ENCODE measurements around the gene LSM14A.
"Not testable (repeated sequence)": the region's sequence is repeated elsewhere in the genome, so short reads cannot be mapped to it uniquely, and the experiment has no call there.

Gene LSM14A

GRCh38 chr19:34213283-34213682, 41.0 kb downstream of the LSM14A start:
- DNase-seq (ENCODE audit: insufficient read length, low spot score), result no peak
- TF ChIP-seq POU2F2 (IDR thresholded peaks at IDR 0.05; ENCODE audit: low read depth, low read length), result no peak
- TF ChIP-seq SPI1 (IDR thresholded peaks at IDR 0.05; ENCODE audit: low read depth, low read length), result no peak
- TF ChIP-seq POLR2AphosphoS5 (IDR thresholded peaks at IDR 0.05; ENCODE audit: low read depth, low read length), result no peak
- no peak for TF ChIP-seq TAF1 (IDR thresholded peaks at IDR 0.05; ENCODE audit: low read depth, low read length)
- no peak for TF ChIP-seq POLR2A (IDR thresholded peaks at IDR 0.05; ENCODE audit: low read depth, low read length)
- no peak for TF ChIP-seq PAX5 (IDR thresholded peaks at IDR 0.05; ENCODE audit: insufficient read depth, low read length, severe bottlenecking)
- no peak for FAIRE-seq

GRCh38 chr19:34214040-34214439, 41.7 kb downstream of the LSM14A start:
- DNase-seq (ENCODE audit: insufficient read length, low spot score) (no peak), FAIRE-seq (no peak)
- TF ChIP-seq SPI1 (IDR thresholded peaks at IDR 0.05; ENCODE audit: low read depth, low read length) (no peak), TAF1 (IDR thresholded peaks at IDR 0.05; ENCODE audit: low read depth, low read length) (no peak), POU2F2 (IDR thresholded peaks at IDR 0.05; ENCODE audit: low read depth, low read length) (no peak), PAX5 (IDR thresholded peaks at IDR 0.05; ENCODE audit: insufficient read depth, low read length, severe bottlenecking) (no peak), POLR2A (IDR thresholded peaks at IDR 0.05; ENCODE audit: low read depth, low read length) (no peak), POLR2AphosphoS5 (IDR thresholded peaks at IDR 0.05; ENCODE audit: low read depth, low read length) (no peak)

GRCh38 chr19:34215006-34215665, 42.8 kb downstream of the LSM14A start:
- FAIRE-seq, result no peak
- DNase-seq (ENCODE audit: insufficient read length, low spot score), result no peak
- TF ChIP-seq POLR2A (IDR thresholded peaks at IDR 0.05; ENCODE audit: low read depth, low read length) (no peak), SPI1 (IDR thresholded peaks at IDR 0.05; ENCODE audit: low read depth, low read length) (no peak), TAF1 (IDR thresholded peaks at IDR 0.05; ENCODE audit: low read depth, low read length) (no peak), PAX5 (IDR thresholded peaks at IDR 0.05; ENCODE audit: insufficient read depth, low read length, severe bottlenecking) (no peak), POLR2AphosphoS5 (IDR thresholded peaks at IDR 0.05; ENCODE audit: low read depth, low read length) (no peak), POU2F2 (IDR thresholded peaks at IDR 0.05; ENCODE audit: low read depth, low read length) (no peak)

- no peak for FAIRE-seq
- no peak for DNase-seq (ENCODE audit: insufficient read length, low spot score)
- no peak for TF ChIP-seq PAX5 (IDR thresholded peaks at IDR 0.05; ENCODE audit: insufficient read depth, low read length, severe bottlenecking)
- no peak for TF ChIP-seq POU2F2 (IDR thresholded peaks at IDR 0.05; ENCODE audit: low read depth, low read length)
- TF ChIP-seq POLR2AphosphoS5 (IDR thresholded peaks at IDR 0.05; ENCODE audit: low read depth, low read length), result no peak
- TF ChIP-seq TAF1 (IDR thresholded peaks at IDR 0.05; ENCODE audit: low read depth, low read length), result no peak
- no peak for TF ChIP-seq SPI1 (IDR thresholded peaks at IDR 0.05; ENCODE audit: low read depth, low read length)
- TF ChIP-seq POLR2A (IDR thresholded peaks at IDR 0.05; ENCODE audit: low read depth, low read length), result no peak
Observed at GRCh38 chr19:34215666-34216038, 43.3 kb downstream of the LSM14A start.

- not testable (repeated sequence) for DNase-seq (ENCODE audit: insufficient read length, low spot score); FAIRE-seq
Observed at GRCh38 chr19:34216745-34217219, 44.5 kb downstream of the LSM14A start.

- no peak for DNase-seq (ENCODE audit: insufficient read length, low spot score)
- TF ChIP-seq SPI1 (IDR thresholded peaks at IDR 0.05; ENCODE audit: low read depth, low read length), result peak; percentile 78
- TF ChIP-seq PAX5 (IDR thresholded peaks at IDR 0.05; ENCODE audit: insufficient read depth, low read length, severe bottlenecking), result no peak
- FAIRE-seq, result peak; percentile 80
Observed at GRCh38 chr19:34217952-34218817, 45.9 kb downstream of the LSM14A start.

- FAIRE-seq (no peak), DNase-seq (ENCODE audit: insufficient read length, low spot score) (no peak)
- no peak for TF ChIP-seq TAF1 (IDR thresholded peaks at IDR 0.05; ENCODE audit: low read depth, low read length)
Observed at GRCh38 chr19:34218818-34219164, 46.5 kb downstream of the LSM14A start.

- no peak for FAIRE-seq
Observed at GRCh38 chr19:34220472-34221063, 48.3 kb downstream of the LSM14A start.

GRCh38 chr19:34222386-34222785, 50.1 kb downstream of the LSM14A start:
- no peak for DNase-seq (ENCODE audit: insufficient read length, low spot score)
- TF ChIP-seq PAX5 (IDR thresholded peaks at IDR 0.05; ENCODE audit: insufficient read depth, low read length, severe bottlenecking) (no peak), POLR2AphosphoS5 (IDR thresholded peaks at IDR 0.05; ENCODE audit: low read depth, low read length) (no peak), POLR2A (IDR thresholded peaks at IDR 0.05; ENCODE audit: low read depth, low read length) (no peak), TAF1 (IDR thresholded peaks at IDR 0.05; ENCODE audit: low read depth, low read length) (no peak), POU2F2 (IDR thresholded peaks at IDR 0.05; ENCODE audit: low read depth, low read length) (no peak), SPI1 (IDR thresholded peaks at IDR 0.05; ENCODE audit: low read depth, low read length) (no peak)
- FAIRE-seq, result no peak

More at GRCh38 chr19:34220472-34221063, 48.3 kb downstream of the LSM14A start:
- no peak for TF ChIP-seq TAF1 (IDR thresholded peaks at IDR 0.05; ENCODE audit: low read depth, low read length)
- no peak for DNase-seq (ENCODE audit: insufficient read length, low spot score)

GRCh38 chr19:34224996-34225658, 52.8 kb downstream of the LSM14A start:
- FAIRE-seq (no peak), DNase-seq (ENCODE audit: insufficient read length, low spot score) (no peak)
- no peak for TF ChIP-seq PAX5 (IDR thresholded peaks at IDR 0.05; ENCODE audit: insufficient read depth, low read length, severe bottlenecking)
- no peak for TF ChIP-seq TAF1 (IDR thresholded peaks at IDR 0.05; ENCODE audit: low read depth, low read length)
- TF ChIP-seq POU2F2 (IDR thresholded peaks at IDR 0.05; ENCODE audit: low read depth, low read length), result no peak
- peak; percentile 75 for TF ChIP-seq SPI1 (IDR thresholded peaks at IDR 0.05; ENCODE audit: low read depth, low read length)
- TF ChIP-seq POLR2A (IDR thresholded peaks at IDR 0.05; ENCODE audit: low read depth, low read length), result no peak

All from GM12891 (cell line).